GM23338 (cell line): Measurements from ENCODE around the gene METRN. TPM values are rescaled to one million over a fixed set of nuclear protein-coding genes. Genes with fewer than 3 reads are reported as not detected.

Experiments
- ATAC-seq: fragments of 200-7000 bp; cut with Tn5 transposase; 3 replicates; pipeline ENCODE4 v1.9.1; 2020
- DNase-seq: peaks from one replicate; pipeline ENCODE4 v3.0.0-alpha.2; 2015; ENCODE audit warnings: low spot score
- H2AFZ ChIP-seq: fragments of 200-600 bp; sonication (generic); 2 replicates; pipeline ENCODE4 v1.8.0; 2016; ENCODE audit warnings: antibody characterized with exemption, mild to moderate bottlenecking, moderate library complexity
- H3F3A ChIP-seq: fragments of 200-600 bp; sonication (generic); replicated peaks from 2 replicates; pipeline ENCODE4 v1.8.0; 2017; ENCODE audit warnings: antibody characterized with exemption, mixed run types, low read depth
- H3K27ac ChIP-seq: fragments of 200-600 bp; sonication (generic); 2 replicates; pipeline ENCODE4 v1.6.1; 2016; ENCODE audit warnings: low read depth
- H3K27me3 ChIP-seq: fragments of 200-600 bp; sonication (generic); 2 replicates; pipeline ENCODE4 v1.8.0; 2016; ENCODE audit warnings: mild to moderate bottlenecking, mixed run types, moderate library complexity; ENCODE audit not compliant: insufficient read depth
- H3K36me3 ChIP-seq: fragments of 200-600 bp; sonication (generic); 2 replicates; pipeline ENCODE4 v1.8.0; 2016; ENCODE audit warnings: mild to moderate bottlenecking; ENCODE audit not compliant: insufficient read depth
- H3K4me1 ChIP-seq: fragments of 200-600 bp; sonication (generic); 2 replicates; pipeline ENCODE4 v1.8.0; 2016; ENCODE audit warnings: mild to moderate bottlenecking, moderate library complexity; ENCODE audit not compliant: insufficient read depth
- H3K4me2 ChIP-seq: fragments of 200-600 bp; sonication (generic); 2 replicates; pipeline ENCODE4 v1.7.1; 2017; ENCODE audit warnings: mixed run types
- H3K4me3 ChIP-seq: fragments of 200-600 bp; sonication (generic); 2 replicates; pipeline ENCODE4 v1.6.1; 2016; ENCODE audit warnings: mixed run types
- H3K79me2 ChIP-seq: fragments of 200-600 bp; sonication (generic); replicated peaks from 2 replicates; pipeline ENCODE4 v1.8.0; 2017; ENCODE audit warnings: mild to moderate bottlenecking; ENCODE audit not compliant: insufficient read depth
- H3K9me2 ChIP-seq: fragments of 200-600 bp; sonication (generic); 2 replicates; pipeline ENCODE4 v1.8.0; 2017; ENCODE audit not compliant: insufficient read depth
- H4K20me1 ChIP-seq: fragments of 200-600 bp; sonication (generic); replicated peaks from 2 replicates; pipeline ENCODE4 v1.8.0; 2017; ENCODE audit warnings: mild to moderate bottlenecking; ENCODE audit not compliant: insufficient read depth
- H3K27ac Mint-ChIP-seq: 2 replicates; pipeline ENCODE4 v1.8.0; 2020; ENCODE audit warnings: inconsistent platforms, mild to moderate bottlenecking, moderate library complexity, mixed read lengths
- H3K27me3 Mint-ChIP-seq: 3 replicates; pipeline ENCODE4 v1.8.0; 2022; ENCODE audit warnings: low read depth, mild to moderate bottlenecking, moderate library complexity, mixed read lengths, inconsistent platforms; ENCODE audit not compliant: insufficient read depth, poor library complexity
- H3K36me3 Mint-ChIP-seq: 3 replicates; pipeline ENCODE4 v1.8.0; 2021; ENCODE audit warnings: low read depth, mild to moderate bottlenecking, inconsistent platforms, moderate library complexity, mixed read lengths
- H3K4me1 Mint-ChIP-seq: 3 replicates; pipeline ENCODE4 v1.8.0; 2020; ENCODE audit warnings: mild to moderate bottlenecking, inconsistent platforms, mixed read lengths
- H3K4me3 Mint-ChIP-seq: 3 replicates; pipeline ENCODE4 v1.8.0; 2021; ENCODE audit warnings: moderate library complexity, mild to moderate bottlenecking, inconsistent platforms, mixed read lengths
- H3K9me3 Mint-ChIP-seq: 3 replicates; pipeline ENCODE4 v1.8.0; 2020; ENCODE audit warnings: moderate library complexity, mild to moderate bottlenecking, inconsistent platforms, mixed read lengths
- EZH2phosphoT487 ChIP-seq: fragments of 200-600 bp; sonication (generic); IDR thresholded peaks from one replicate; pipeline ENCODE4 v1.8.1; 2018; ENCODE audit warnings: antibody characterized with exemption; ENCODE audit not compliant: unreplicated experiment
- JUNB ChIP-seq: IDR thresholded peaks from one replicate; pipeline ENCODE4 v1.6.1; 2016; ENCODE audit warnings: antibody characterized with exemption; ENCODE audit not compliant: unreplicated experiment
- NANOG ChIP-seq: IDR thresholded peaks from 2 replicates; pipeline ENCODE4 v1.6.1; 2016; ENCODE audit warnings: antibody characterized with exemption, borderline replicate concordance
- ZNF114 ChIP-seq: fragments of 250-450 bp; sonication (Bioruptor Pico); IDR thresholded peaks from 2 replicates; pipeline ENCODE4 v1.5.0; 2020; ENCODE audit warnings: mild to moderate bottlenecking, moderate library complexity
- polyA plus RNA-seq: library from polyadenylated mRNA; unstranded; fragments of >200 nt; fragmentation: Nextera tagmentation; extraction: Ambion mirVana; gene quantifications from 2 replicates; pipeline ENCODE4 v1.2.1, GENCODE V29; 2016
- total RNA-seq: library from RNA; depleted of rRNA; stranded (reverse); fragments of >200 nt; shearing (Covaris generic); gene quantifications from 2 replicates; pipeline ENCODE4 v1.2.3, GENCODE V29; 2014
- TF ChIP-seq, protein P1 (sequence below): fragments of 250-450 bp; sonication (Bioruptor Pico); IDR thresholded peaks from 2 replicates; pipeline ENCODE4 v1.5.0; 2020; ENCODE audit warnings: mild to moderate bottlenecking, moderate library complexity
- TF ChIP-seq, protein P2 (sequence below), 2 experiments: fragments of 200-600 bp in 1 of 2; sonication (generic) in 1 of 2; conservative IDR thresholded peaks; 2 replicates each; pipeline versions ENCODE4 v1.5.1 to v1.6.1; 2016 to 2017; ENCODE audit warnings: antibody characterized with exemption in 2 of 2, low read depth in 2 of 2, mild to moderate bottlenecking in 2 of 2, moderate library complexity in 1 of 2

Gene METRN
- total and polyA plus RNA-seq, 2 experiments from 2014 or later: 18.7 to 33.0 TPM

DNA sequence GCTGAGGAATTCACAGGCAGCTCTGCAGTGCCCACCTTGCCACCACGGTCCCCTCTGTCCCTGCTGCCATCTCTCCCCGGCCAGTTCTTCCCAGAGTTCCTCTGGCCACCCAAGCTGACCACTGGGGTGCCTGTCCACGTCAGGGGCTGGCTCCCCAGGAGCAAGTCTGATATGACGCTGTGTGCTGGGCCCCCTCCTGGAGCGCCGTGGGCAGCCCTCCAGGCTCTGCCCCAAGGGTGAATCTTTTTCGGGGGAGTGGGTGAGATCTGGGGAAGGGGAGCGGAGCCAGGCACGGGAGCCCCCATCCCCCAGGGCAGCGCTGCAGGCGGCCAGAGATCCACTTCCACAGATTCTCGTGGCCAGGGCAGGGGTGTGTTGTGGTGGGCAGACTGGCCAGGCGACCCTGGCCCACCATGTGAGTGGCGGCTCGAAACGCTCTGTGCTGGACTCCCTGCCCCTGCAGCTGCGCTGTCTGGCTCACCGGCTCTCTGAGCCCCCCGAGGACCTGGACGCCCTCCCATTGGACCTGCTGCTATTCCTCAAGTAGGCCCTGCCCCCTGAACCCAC, 49.3 kb downstream of the METRN start (continued):
- TF ChIP-seq, protein P1, sequence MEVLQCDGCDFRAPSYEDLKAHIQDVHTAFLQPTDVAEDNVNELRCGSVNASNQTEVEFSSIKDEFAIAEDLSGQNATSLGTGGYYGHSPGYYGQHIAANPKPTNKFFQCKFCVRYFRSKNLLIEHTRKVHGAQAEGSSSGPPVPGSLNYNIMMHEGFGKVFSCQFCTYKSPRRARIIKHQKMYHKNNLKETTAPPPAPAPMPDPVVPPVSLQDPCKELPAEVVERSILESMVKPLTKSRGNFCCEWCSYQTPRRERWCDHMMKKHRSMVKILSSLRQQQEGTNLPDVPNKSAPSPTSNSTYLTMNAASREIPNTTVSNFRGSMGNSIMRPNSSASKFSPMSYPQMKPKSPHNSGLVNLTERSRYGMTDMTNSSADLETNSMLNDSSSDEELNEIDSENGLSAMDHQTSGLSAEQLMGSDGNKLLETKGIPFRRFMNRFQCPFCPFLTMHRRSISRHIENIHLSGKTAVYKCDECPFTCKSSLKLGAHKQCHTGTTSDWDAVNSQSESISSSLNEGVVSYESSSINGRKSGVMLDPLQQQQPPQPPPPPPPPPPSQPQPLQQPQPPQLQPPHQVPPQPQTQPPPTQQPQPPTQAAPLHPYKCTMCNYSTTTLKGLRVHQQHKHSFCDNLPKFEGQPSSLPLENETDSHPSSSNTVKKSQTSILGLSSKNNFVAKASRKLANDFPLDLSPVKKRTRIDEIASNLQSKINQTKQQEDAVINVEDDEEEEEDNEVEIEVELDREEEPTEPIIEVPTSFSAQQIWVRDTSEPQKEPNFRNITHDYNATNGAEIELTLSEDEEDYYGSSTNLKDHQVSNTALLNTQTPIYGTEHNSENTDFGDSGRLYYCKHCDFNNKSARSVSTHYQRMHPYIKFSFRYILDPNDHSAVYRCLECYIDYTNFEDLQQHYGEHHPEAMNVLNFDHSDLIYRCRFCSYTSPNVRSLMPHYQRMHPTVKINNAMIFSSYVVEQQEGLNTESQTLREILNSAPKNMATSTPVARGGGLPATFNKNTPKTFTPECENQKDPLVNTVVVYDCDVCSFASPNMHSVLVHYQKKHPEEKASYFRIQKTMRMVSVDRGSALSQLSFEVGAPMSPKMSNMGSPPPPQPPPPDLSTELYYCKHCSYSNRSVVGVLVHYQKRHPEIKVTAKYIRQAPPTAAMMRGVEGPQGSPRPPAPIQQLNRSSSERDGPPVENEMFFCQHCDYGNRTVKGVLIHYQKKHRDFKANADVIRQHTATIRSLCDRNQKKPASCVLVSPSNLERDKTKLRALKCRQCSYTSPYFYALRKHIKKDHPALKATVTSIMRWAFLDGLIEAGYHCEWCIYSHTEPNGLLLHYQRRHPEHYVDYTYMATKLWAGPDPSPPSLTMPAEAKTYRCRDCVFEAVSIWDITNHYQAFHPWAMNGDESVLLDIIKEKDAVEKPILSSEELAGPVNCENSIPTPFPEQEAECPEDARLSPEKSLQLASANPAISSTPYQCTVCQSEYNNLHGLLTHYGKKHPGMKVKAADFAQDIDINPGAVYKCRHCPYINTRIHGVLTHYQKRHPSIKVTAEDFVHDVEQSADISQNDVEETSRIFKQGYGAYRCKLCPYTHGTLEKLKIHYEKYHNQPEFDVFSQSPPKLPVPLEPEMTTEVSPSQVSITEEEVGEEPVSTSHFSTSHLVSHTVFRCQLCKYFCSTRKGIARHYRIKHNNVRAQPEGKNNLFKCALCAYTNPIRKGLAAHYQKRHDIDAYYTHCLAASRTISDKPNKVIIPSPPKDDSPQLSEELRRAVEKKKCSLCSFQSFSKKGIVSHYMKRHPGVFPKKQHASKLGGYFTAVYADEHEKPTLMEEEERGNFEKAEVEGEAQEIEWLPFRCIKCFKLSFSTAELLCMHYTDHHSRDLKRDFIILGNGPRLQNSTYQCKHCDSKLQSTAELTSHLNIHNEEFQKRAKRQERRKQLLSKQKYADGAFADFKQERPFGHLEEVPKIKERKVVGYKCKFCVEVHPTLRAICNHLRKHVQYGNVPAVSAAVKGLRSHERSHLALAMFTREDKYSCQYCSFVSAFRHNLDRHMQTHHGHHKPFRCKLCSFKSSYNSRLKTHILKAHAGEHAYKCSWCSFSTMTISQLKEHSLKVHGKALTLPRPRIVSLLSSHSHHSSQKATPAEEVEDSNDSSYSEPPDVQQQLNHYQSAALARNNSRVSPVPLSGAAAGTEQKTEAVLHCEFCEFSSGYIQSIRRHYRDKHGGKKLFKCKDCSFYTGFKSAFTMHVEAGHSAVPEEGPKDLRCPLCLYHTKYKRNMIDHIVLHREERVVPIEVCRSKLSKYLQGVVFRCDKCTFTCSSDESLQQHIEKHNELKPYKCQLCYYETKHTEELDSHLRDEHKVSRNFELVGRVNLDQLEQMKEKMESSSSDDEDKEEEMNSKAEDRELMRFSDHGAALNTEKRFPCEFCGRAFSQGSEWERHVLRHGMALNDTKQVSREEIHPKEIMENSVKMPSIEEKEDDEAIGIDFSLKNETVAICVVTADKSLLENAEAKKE (CRISPR knock-in tag): no peak

GRCh38 chr16:764848-765487, 50.0 kb downstream of the METRN start:
- no peaks in the 10 kb centered on the region for H3K36me3 ChIP-seq
- 0 out of 2 replicates have a peak, but pooled peaks cover 3% of the 10 kb centered on the region for H3F3A ChIP-seq
- H4K20me1 ChIP-seq: no peaks in the 10 kb centered on the region
- no peak overlapping the region for H3K4me2 ChIP-seq
- H3K9me3 Mint-ChIP-seq: no peaks in the 10 kb centered on the region; the same call in 2 of the 3 replicates
- no peaks in the 10 kb centered on the region for H3K36me3 Mint-ChIP-seq
- H3K27me3 ChIP-seq: no peaks in the 10 kb centered on the region
- H3K4me3 Mint-ChIP-seq: no peak overlapping the region
- DNase-seq: no peak
- H3K4me1 Mint-ChIP-seq: no peaks in the 10 kb centered on the region; the same call in 1 of the 3 replicates
- no peak overlapping the region for H3K27ac Mint-ChIP-seq
- no peak overlapping the region for H2AFZ ChIP-seq
- H3K4me1 ChIP-seq: no peaks in the 10 kb centered on the region
- no peak for ATAC-seq
- H3K9me2 ChIP-seq: no peaks in the 10 kb centered on the region
- H3K79me2 ChIP-seq: no peaks in the 10 kb centered on the region
- H3K27ac ChIP-seq: no peak overlapping the region
- H3K4me3 ChIP-seq: no peak overlapping the region
- H3K27me3 Mint-ChIP-seq: peaks cover 14% of the 10 kb centered on the region
- TF ChIP-seq, protein P1 (CRISPR knock-in tag): no peak
- TF ChIP-seq ZNF114 (CRISPR knock-in tag): no peak
- no peak for TF ChIP-seq NANOG
- no peak for TF ChIP-seq JUNB
- no peak for TF ChIP-seq EZH2phosphoT487
- TF ChIP-seq, protein P2, sequence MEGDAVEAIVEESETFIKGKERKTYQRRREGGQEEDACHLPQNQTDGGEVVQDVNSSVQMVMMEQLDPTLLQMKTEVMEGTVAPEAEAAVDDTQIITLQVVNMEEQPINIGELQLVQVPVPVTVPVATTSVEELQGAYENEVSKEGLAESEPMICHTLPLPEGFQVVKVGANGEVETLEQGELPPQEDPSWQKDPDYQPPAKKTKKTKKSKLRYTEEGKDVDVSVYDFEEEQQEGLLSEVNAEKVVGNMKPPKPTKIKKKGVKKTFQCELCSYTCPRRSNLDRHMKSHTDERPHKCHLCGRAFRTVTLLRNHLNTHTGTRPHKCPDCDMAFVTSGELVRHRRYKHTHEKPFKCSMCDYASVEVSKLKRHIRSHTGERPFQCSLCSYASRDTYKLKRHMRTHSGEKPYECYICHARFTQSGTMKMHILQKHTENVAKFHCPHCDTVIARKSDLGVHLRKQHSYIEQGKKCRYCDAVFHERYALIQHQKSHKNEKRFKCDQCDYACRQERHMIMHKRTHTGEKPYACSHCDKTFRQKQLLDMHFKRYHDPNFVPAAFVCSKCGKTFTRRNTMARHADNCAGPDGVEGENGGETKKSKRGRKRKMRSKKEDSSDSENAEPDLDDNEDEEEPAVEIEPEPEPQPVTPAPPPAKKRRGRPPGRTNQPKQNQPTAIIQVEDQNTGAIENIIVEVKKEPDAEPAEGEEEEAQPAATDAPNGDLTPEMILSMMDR (conservative IDR thresholded peaks at IDR 0.05; ENCODE audit: low read depth in 2 of 2): no peak
